ENCODE measurements around the gene PLXDC2. TPM values are rescaled to one million over a fixed set of nuclear protein-coding genes. Genes with fewer than 3 reads are reported as not detected.

The PLXDC2 gene
- total RNA-seq, 1 experiment from 2014 or later = 38.7 TPM

DNA sequence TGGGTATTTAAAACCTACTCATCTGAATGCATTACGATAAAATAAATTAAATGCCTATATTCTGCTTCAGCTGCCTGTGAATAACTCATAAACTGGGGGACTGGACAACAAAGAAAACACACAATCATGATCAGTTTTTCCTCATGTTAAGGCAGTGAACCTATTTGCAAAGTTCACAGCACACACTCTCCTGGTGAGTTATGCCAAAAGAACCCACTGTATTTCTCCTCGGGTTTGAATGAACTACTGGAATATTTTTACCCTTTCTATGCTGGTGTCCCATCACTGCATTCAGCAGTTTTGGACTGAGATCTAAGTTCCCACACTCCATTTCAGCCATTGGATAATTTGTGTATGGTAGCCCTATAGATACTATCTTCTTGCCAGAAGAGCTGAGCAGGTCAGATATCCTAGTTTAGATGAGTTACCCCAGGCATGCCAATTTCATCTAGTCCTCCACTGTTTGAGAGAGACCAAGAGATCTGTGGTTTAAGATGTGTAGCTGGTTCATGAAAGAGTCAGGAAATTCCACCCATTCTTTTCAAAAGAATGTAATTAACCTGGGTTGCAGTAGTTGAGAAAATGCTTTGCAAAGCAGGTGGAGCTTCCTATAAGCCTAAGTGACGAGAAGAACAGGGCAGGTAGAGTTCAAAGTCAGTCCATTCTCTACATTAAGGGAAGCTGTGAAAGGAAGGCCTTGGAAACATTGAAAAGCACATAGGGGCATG is 101.7 kb downstream of the PLXDC2 start:
- no peak overlapping the region for H3K56ac ChIP-seq (ENCODE audit: insufficient read length, low read depth, low read length)

More for the DNA sequence above, 101.7 kb downstream of the PLXDC2 start:
- H3K18ac ChIP-seq (ENCODE audit: insufficient read length, low read depth, low read length) = no peak overlapping the region
- no peaks in the 10 kb centered on the region for H3K23me2 ChIP-seq (ENCODE audit: insufficient read length, low read depth, low read length, poor library complexity, severe bottlenecking)
- no peak for TF ChIP-seq CTCF (conservative IDR thresholded peaks at IDR 0.05)
- no peak overlapping the region for H2BK120ac ChIP-seq (ENCODE audit: low read depth, low read length, poor library complexity, severe bottlenecking)
- H4K20me1 ChIP-seq (ENCODE audit: control insufficient read depth, insufficient read depth, insufficient read length) = no peaks in the 10 kb centered on the region
- no peak overlapping the region for H3K4me3 Mint-ChIP-seq
- no peaks in the 10 kb centered on the region for H3K9me3 ChIP-seq (ENCODE audit: control insufficient read depth, low read depth, low read length)
- no peaks in the 10 kb centered on the region for H3K27me3 Mint-ChIP-seq (ENCODE audit: low read depth)
- H2BK5ac ChIP-seq (ENCODE audit: insufficient read length, low read length) = no peak overlapping the region
- no peaks in the 10 kb centered on the region for H3K27me3 ChIP-seq (ENCODE audit: insufficient read depth, low read length)
- no peak overlapping the region for H4K91ac ChIP-seq (ENCODE audit: insufficient read length, low read depth, low read length)
- H3K27ac Mint-ChIP-seq = peak overlapping the region in 2 of 3 experiments; percentile 42 to 55; a peak in 4 of 7 replicates
- no peak overlapping the region for H4K5ac ChIP-seq (ENCODE audit: insufficient read length, low read depth, low read length)
- no peak overlapping the region for H3K9ac ChIP-seq (ENCODE audit: extremely low read depth, insufficient read length, low read length)
- H3K14ac ChIP-seq (ENCODE audit: insufficient read depth, low read length) = no peak overlapping the region
- H3K4ac ChIP-seq (ENCODE audit: low read depth, low read length) = no peak overlapping the region
- H3K4me1 ChIP-seq (ENCODE audit: insufficient read depth, low read length) = peaks cover 7% of the 10 kb centered on the region
- no peak overlapping the region for H2BK20ac ChIP-seq (ENCODE audit: low read depth, low read length, poor library complexity, severe bottlenecking)
- peaks cover 0 to 7% (median 4%) of the 10 kb centered on the region in 3 experiments; a peak in 4 of 7 replicates for H3K36me3 Mint-ChIP-seq (ENCODE audit: insufficient read depth in 1 of 3, low read depth in 3 of 3)
- no peak overlapping the region for H2BK12ac ChIP-seq (ENCODE audit: insufficient read length, low read depth, low read length)
- H3K79me2 ChIP-seq (ENCODE audit: insufficient read depth, low read length) = no peaks in the 10 kb centered on the region; the same call in 1 of the 2 replicates
- H3K4me2 ChIP-seq (ENCODE audit: insufficient read depth, insufficient read length, low read length) = peak overlapping the region; percentile 28
- H3K23ac ChIP-seq (ENCODE audit: insufficient read length, low read depth, low read length) = no peak overlapping the region
- no peak overlapping the region for H3K27ac ChIP-seq (ENCODE audit: insufficient read length, low read depth, low read length)
- no peak for DNase-seq
- H3T11ph ChIP-seq (ENCODE audit: low read length) = no peak overlapping the region
- peaks cover 2% of the 10 kb centered on the region for H3K79me1 ChIP-seq (ENCODE audit: insufficient read depth, low read depth, low read length, poor library complexity, severe bottlenecking)
- peaks cover 0 to 7% of the 10 kb centered on the region in 2 experiments; a peak in 3 of 5 replicates for H3K9me3 Mint-ChIP-seq
- no peak overlapping the region for H2BK15ac ChIP-seq (ENCODE audit: low read depth, low read length)
- H2AK5ac ChIP-seq (ENCODE audit: insufficient read length, low read length) = no peak overlapping the region
- H2AFZ ChIP-seq (ENCODE audit: low read length) = no peak overlapping the region
- no peak overlapping the region for H4K8ac ChIP-seq (replicated peaks; ENCODE audit: insufficient read length, low read depth, low read length)
- peaks cover 22 to 27% of the 10 kb centered on the region in 2 experiments for H3K4me1 Mint-ChIP-seq
- WGBS (ENCODE audit: extremely low coverage, insufficient read length, low lambda C conversion rate) = no CpG with 5 or more reads among the region's 3 CpGs

All from H9 (cell line).